A549 (cell line): ENCODE results near the gene ZNF692. TPM values are rescaled to one million over a fixed set of nuclear protein-coding genes. Genes with fewer than 3 reads are reported as not detected.

ENCODE experiments used
- ATAC-seq, 2 experiments: fragments of 200-7000 bp in 1 of 2; fragments of >200 bp in 1 of 2; cut with Nextera tagmentation in 1 of 2; cut with Tn5 transposase in 1 of 2; 3 replicates each; pipeline versions ENCODE4 v1.8.0 to v1.9.1; 2018 to 2020; ENCODE audit warnings: mild to moderate bottlenecking in 1 of 2, moderate library complexity in 1 of 2
- CTCF ChIA-PET: fragments of 300-600 bp; sonication (Branson Sonifier 250); formaldehyde crosslinking; extraction: SDS; loops from one replicate; lab custom pipeline; 2021; ENCODE audit warnings: antibody characterized with exemption, inconsistent platforms; lab: Yijun Ruan, JAX
- POLR2A ChIA-PET: fragments of 350-600 bp; formaldehyde crosslinking; extraction: SDS; loops from one replicate; lab custom pipeline; 2021; ENCODE audit warnings: antibody characterized with exemption, inconsistent platforms; lab: Yijun Ruan, JAX
- DNase-seq, 2 experiments: peaks; one replicate each; pipeline versions ENCODE4 v3.0.0 to v3.0.0-alpha.2; 2011 to 2016; ENCODE audit warnings: low read depth in 1 of 2, low spot score in 1 of 2
- FAIRE-seq: peaks from 2 replicates; lab custom pipeline; 2011; peaks lifted over from hg19 to GRCh38; lab: Jason Lieb, UNC
- H3K27ac ChIP-seq, 2 experiments: fragments of >200 bp; sonication (Bioruptor Twin); formaldehyde crosslinking; 3 replicates each; pipeline ENCODE4 v1.5.1; 2016 to 2017
- H3K4me1 ChIP-seq: fragments of >200 bp; sonication (Bioruptor Twin); formaldehyde crosslinking; 3 replicates; pipeline ENCODE4 v1.6.1; 2016
- H3K4me2 ChIP-seq: fragments of >200 bp; sonication (Bioruptor Twin); formaldehyde crosslinking; 3 replicates; pipeline ENCODE4 v1.6.1; 2016
- H3K4me3 ChIP-seq: fragments of >200 bp; sonication (Bioruptor Twin); formaldehyde crosslinking; 3 replicates; pipeline ENCODE4 v1.5.1; 2016
- H3K9me3 ChIP-seq: fragments of >200 bp; sonication (Bioruptor Twin); formaldehyde crosslinking; 3 replicates; pipeline ENCODE4 v1.6.1; 2016
- CBX8 ChIP-seq: fragments of 200-600 bp; sonication (generic); IDR thresholded peaks from 2 replicates; pipeline ENCODE4 v1.6.1; 2016
- CHD2 ChIP-seq: fragments of 150-350 bp; IDR thresholded peaks from 2 replicates; pipeline ENCODE4 v1.6.1; 2014; ENCODE audit warnings: low read length; ENCODE audit not compliant: partially characterized antibody
- CTCF ChIP-seq: fragments of >200 bp; sonication (Bioruptor Twin); formaldehyde crosslinking; IDR thresholded peaks from 3 replicates; pipeline ENCODE4 v1.5.1; 2016
- EP300 ChIP-seq, 2 experiments: fragments of >200 bp; sonication (Bioruptor Twin); formaldehyde crosslinking; IDR thresholded peaks; 2 replicates in 1 of 2; 3 replicates in 1 of 2; pipeline ENCODE4 v1.6.1; 2016 to 2017
- ESRRA ChIP-seq: fragments of 150-350 bp; IDR thresholded peaks from 2 replicates; pipeline ENCODE4 v1.6.1; 2014; ENCODE audit warnings: mild to moderate bottlenecking, low read length, borderline replicate concordance
- FOSL2 ChIP-seq, 2 experiments: fragments of 450-650 bp in 1 of 2; fragments of >200 bp in 1 of 2; sonication (Bioruptor Twin) in 1 of 2; formaldehyde crosslinking; IDR thresholded peaks; 2 replicates each; pipeline versions ENCODE4 v1.5.0 to v1.6.1; 2016 to 2020; ENCODE audit warnings: mild to moderate bottlenecking in 1 of 2, moderate library complexity in 1 of 2
- HEYL ChIP-seq: fragments of 250-450 bp; sonication (Bioruptor Pico); IDR thresholded peaks from 2 replicates; pipeline ENCODE4 v1.8.0; 2021; ENCODE audit warnings: mild to moderate bottlenecking, moderate library complexity
- HOXA7 ChIP-seq: fragments of 250-450 bp; sonication (Bioruptor Pico); IDR thresholded peaks from 2 replicates; pipeline ENCODE4 v1.5.0; 2020; ENCODE audit warnings: mild to moderate bottlenecking, moderate library complexity
- HOXB13 ChIP-seq: fragments of 250-450 bp; sonication (Bioruptor Pico); IDR thresholded peaks from 2 replicates; pipeline ENCODE4 v1.5.0; 2020; ENCODE audit warnings: low read depth, mild to moderate bottlenecking, moderate library complexity
- HOXB5 ChIP-seq: fragments of 250-450 bp; sonication (Bioruptor Pico); IDR thresholded peaks from 2 replicates; pipeline ENCODE4 v1.5.0; 2020; ENCODE audit warnings: mild to moderate bottlenecking, moderate library complexity
- MAFK ChIP-seq: fragments of 450-650 bp; IDR thresholded peaks from 2 replicates; pipeline ENCODE4 v1.6.1; 2014; ENCODE audit not compliant: partially characterized antibody
- MAZ ChIP-seq: fragments of 150-350 bp; IDR thresholded peaks from 2 replicates; pipeline ENCODE4 v1.6.1; 2014; ENCODE audit warnings: antibody characterized with exemption, low read depth, low read length, borderline replicate concordance
- MYC ChIP-seq: IDR thresholded peaks from 2 replicates; pipeline ENCODE4 v1.6.1; 2012; ENCODE audit warnings: mild to moderate bottlenecking, inconsistent platforms, low read length, improper control_type of control experiment, borderline replicate concordance
- NPAS2 ChIP-seq: fragments of 250-450 bp; sonication (Bioruptor Pico); IDR thresholded peaks from 2 replicates; pipeline ENCODE4 v1.8.0; 2022; ENCODE audit warnings: mild to moderate bottlenecking, moderate library complexity, borderline replicate concordance
- NR3C1 ChIP-seq: fragments of >200 bp; sonication (Bioruptor Twin); formaldehyde crosslinking; IDR thresholded peaks from 3 replicates; pipeline ENCODE4 v1.6.1; 2017
- PBX3 ChIP-seq: IDR thresholded peaks from 2 replicates; pipeline ENCODE4 v1.6.1; 2012
- RAD21 ChIP-seq, 2 experiments: fragments of >200 bp in 1 of 2; sonication (Bioruptor Twin) in 1 of 2; formaldehyde crosslinking in 1 of 2; IDR thresholded peaks in 1 of 2; conservative IDR thresholded peaks in 1 of 2; 2 replicates in 1 of 2; 3 replicates in 1 of 2; pipeline ENCODE4 v1.6.1; 2012 to 2018; ENCODE audit warnings: inconsistent platforms in 1 of 2
- RARB ChIP-seq: fragments of 250-450 bp; sonication (Bioruptor Pico); IDR thresholded peaks from 2 replicates; pipeline ENCODE4 v1.8.0; 2021; ENCODE audit warnings: mild to moderate bottlenecking, moderate library complexity
- REST ChIP-seq: fragments of 200-600 bp; sonication (generic); IDR thresholded peaks from 2 replicates; pipeline ENCODE4 v1.6.1; 2016; ENCODE audit warnings: antibody characterized with exemption, mild to moderate bottlenecking, moderate library complexity
- SMC3 ChIP-seq: fragments of >200 bp; sonication (Bioruptor Twin); formaldehyde crosslinking; IDR thresholded peaks from 3 replicates; pipeline ENCODE4 v1.6.1; 2018; ENCODE audit warnings: inconsistent platforms
- TFCP2L1 ChIP-seq: fragments of 250-450 bp; sonication (Bioruptor Pico); IDR thresholded peaks from 2 replicates; pipeline ENCODE4 v1.5.0; 2021; ENCODE audit warnings: mild to moderate bottlenecking
- ZFP36 ChIP-seq: fragments of 450-650 bp; IDR thresholded peaks from 2 replicates; pipeline ENCODE4 v1.6.1; 2014; ENCODE audit warnings: borderline replicate concordance; ENCODE audit not compliant: partially characterized antibody
- ZNF302 ChIP-seq: fragments of 250-450 bp; sonication (Bioruptor Pico); IDR thresholded peaks from 2 replicates; pipeline ENCODE4 v1.9.0; 2021; ENCODE audit warnings: inconsistent platforms, mild to moderate bottlenecking, moderate library complexity
- ZSCAN20 ChIP-seq: fragments of 250-450 bp; sonication (Bioruptor Pico); IDR thresholded peaks from 2 replicates; pipeline ENCODE4 v1.8.0; 2022; ENCODE audit warnings: mild to moderate bottlenecking, moderate library complexity
- WGBS: methylation state at CpG from one replicate; pipeline ENCODE4 v1.1.6; 2017; ENCODE audit errors: missing lambda C conversion rate; 5-methylcytosine and 5-hydroxymethylcytosine counted together
- polyA plus RNA-seq, 4 experiments: library from polyadenylated mRNA; depleted of rRNA in 3 of 4; stranded (reverse); fragments of >200 nt; fragmentation: RNase III in 1 of 4; extraction: RNeasy Plus Mini Kit Qiagen cat#74134 plus additional on column Dnase treatment in 1 of 4; gene quantifications; 2 replicates in 3 of 4; 3 replicates in 1 of 4; pipeline ENCODE4 v1.2.3, GENCODE V29; 2011 to 2017

ZNF692 gene
- polyA plus RNA-seq, 2 of the 4 experiments (the other 2 are of a cell fraction): 19.8 to 46.8 TPM

- Histone ChIP-seq H3K4me2 (no peak overlapping the region), H3K4me1 (peaks cover 15% of the 10 kb centered on the region; the same call in 2 of the 3 replicates), H3K4me3 (no peak overlapping the region), H3K9me3 (no peaks in the 10 kb centered on the region), H3K27ac (no peak overlapping the region)
- FAIRE-seq (no peak), DNase-seq (no peak), ATAC-seq (no peak)
- ChIA-PET POLR2A (no interaction called here), CTCF (interaction anchor here (3.9 kb wide), 1 partner anchor 14 kb away, joined by 16 read pairs; no protein-coding TSS in a partner anchor)
- TF ChIP-seq HOXA7 (no peak), NPAS2 (CRISPR knock-in tag) (no peak), MAZ (no peak), CTCF (no peak), RARB (CRISPR knock-in tag) (no peak), REST (no peak), EP300 (IDR thresholded peaks at IDR 0.05) (no peak), CBX8 (no peak), ZFP36 (no peak), ZSCAN20 (CRISPR knock-in tag) (no peak), SMC3 (no peak), HOXB5 (CRISPR knock-in tag) (no peak), PBX3 (no peak), ESRRA (no peak), NR3C1 (no peak), HEYL (CRISPR knock-in tag) (no peak), CHD2 (no peak), FOSL2 (IDR thresholded peaks at IDR 0.05) (no peak), FOSL2 (CRISPR knock-in tag; IDR thresholded peaks at IDR 0.05) (no peak), TFCP2L1 (CRISPR knock-in tag) (no peak)
- WGBS: 96% methylated on average over 1 of the region's 1 CpG
Measured at GRCh38 chr1:248856176-248856575, 2.7 kb downstream of the ZNF692 start.

- ATAC-seq (no peak), FAIRE-seq (no peak), DNase-seq (no peak)
- TF ChIP-seq SMC3: no peak
- no peak for TF ChIP-seq RAD21 (conservative IDR thresholded peaks at IDR 0.05 in 1 of 2, IDR thresholded peaks at IDR 0.05 in 1 of 2)
- TF ChIP-seq HOXB13 (CRISPR knock-in tag): no peak
- TF ChIP-seq ZNF302 (CRISPR knock-in tag): no peak
- TF ChIP-seq MAFK: no peak
- TF ChIP-seq MYC: no peak
- Histone ChIP-seq H3K27ac (no peak overlapping the region), H3K4me2 (no peak overlapping the region), H3K4me3 (no peak overlapping the region), H3K4me1 (peaks cover 15% of the 10 kb centered on the region; the same call in 2 of the 3 replicates), H3K9me3 (no peaks in the 10 kb centered on the region)
- WGBS: 87% methylated on average over 3 of the region's 6 CpGs
- CTCF ChIA-PET: interaction anchor here (0.6 to 3.9 kb wide), 4 partner anchors 8 to 152 kb away, joined by 3 to 16 read pairs (median 3); no protein-coding TSS in a partner anchor
- POLR2A ChIA-PET: no interaction called here
Measured at GRCh38 chr1:248855580-248855979, 3.3 kb downstream of the ZNF692 start.
